GM20000 (cell line): ENCODE results near the gene ALOXE3.

ENCODE experiments used
- DNase-seq: peaks from one replicate; pipeline ENCODE4 v3.0.0; 2012; ENCODE audit warnings: low spot score
- TF ChIP-seq, protein P1 (sequence below): IDR thresholded peaks from 2 replicates; pipeline ENCODE4 v1.5.1; 2012; ENCODE audit warnings: mild to moderate bottlenecking, control low read depth; ENCODE audit errors: extremely low read depth, missing control alignments

Gene ALOXE3

DNA sequence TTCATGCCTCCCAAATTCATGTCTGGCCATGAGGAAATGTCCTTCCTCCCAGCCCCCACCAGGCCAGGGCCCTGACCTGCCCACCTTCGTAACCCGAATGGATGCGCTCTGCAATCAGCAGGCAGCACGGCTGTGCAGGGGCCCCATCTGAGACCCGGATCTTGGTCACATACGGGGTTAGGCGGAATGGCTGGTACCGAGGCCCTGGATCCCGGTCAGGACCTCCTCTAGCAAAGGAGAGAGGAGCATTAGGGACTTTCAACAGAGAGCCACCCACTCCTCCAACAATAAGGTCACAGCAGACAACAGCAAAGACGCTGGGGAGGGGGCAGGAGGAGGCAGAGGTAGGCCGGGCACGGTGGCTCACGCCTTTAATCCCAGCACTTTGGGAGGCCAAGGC, 30.2 kb upstream of the ALOXE3 start:
- TF ChIP-seq, protein P1, sequence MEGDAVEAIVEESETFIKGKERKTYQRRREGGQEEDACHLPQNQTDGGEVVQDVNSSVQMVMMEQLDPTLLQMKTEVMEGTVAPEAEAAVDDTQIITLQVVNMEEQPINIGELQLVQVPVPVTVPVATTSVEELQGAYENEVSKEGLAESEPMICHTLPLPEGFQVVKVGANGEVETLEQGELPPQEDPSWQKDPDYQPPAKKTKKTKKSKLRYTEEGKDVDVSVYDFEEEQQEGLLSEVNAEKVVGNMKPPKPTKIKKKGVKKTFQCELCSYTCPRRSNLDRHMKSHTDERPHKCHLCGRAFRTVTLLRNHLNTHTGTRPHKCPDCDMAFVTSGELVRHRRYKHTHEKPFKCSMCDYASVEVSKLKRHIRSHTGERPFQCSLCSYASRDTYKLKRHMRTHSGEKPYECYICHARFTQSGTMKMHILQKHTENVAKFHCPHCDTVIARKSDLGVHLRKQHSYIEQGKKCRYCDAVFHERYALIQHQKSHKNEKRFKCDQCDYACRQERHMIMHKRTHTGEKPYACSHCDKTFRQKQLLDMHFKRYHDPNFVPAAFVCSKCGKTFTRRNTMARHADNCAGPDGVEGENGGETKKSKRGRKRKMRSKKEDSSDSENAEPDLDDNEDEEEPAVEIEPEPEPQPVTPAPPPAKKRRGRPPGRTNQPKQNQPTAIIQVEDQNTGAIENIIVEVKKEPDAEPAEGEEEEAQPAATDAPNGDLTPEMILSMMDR = no peak
- no peak for DNase-seq

DNA sequence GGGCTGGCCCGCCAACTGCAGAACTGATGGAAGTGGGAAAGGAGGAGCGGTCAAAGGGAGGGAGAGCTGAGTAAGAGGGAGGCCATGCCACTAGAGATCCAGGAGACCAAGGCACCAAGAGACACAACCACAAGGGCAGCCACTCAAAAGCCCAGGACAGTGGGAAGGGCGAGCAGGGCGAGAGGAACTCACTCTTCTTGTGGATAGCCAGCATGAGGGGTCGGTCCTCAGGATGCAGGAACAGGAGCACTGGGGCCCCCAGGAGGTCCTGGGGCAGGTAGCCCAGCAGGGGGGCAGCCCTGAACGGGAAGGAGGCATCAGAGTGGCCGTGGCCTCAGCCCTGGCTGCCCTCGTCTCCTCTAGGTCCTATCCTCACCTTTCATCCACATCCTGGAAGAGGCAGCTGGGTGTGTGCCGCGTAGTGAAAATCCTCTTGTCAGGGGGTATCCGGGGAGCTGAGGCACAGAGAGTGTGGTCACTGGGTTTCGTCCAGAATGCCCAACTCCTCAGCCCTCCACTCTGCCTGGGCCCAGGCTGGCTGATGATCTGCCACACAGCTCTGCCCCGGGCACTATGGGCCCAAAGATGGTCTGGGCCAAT, 29.6 kb upstream of the ALOXE3 start:
- DNase-seq = no peak
- TF ChIP-seq, protein P1 = no peak

DNA sequence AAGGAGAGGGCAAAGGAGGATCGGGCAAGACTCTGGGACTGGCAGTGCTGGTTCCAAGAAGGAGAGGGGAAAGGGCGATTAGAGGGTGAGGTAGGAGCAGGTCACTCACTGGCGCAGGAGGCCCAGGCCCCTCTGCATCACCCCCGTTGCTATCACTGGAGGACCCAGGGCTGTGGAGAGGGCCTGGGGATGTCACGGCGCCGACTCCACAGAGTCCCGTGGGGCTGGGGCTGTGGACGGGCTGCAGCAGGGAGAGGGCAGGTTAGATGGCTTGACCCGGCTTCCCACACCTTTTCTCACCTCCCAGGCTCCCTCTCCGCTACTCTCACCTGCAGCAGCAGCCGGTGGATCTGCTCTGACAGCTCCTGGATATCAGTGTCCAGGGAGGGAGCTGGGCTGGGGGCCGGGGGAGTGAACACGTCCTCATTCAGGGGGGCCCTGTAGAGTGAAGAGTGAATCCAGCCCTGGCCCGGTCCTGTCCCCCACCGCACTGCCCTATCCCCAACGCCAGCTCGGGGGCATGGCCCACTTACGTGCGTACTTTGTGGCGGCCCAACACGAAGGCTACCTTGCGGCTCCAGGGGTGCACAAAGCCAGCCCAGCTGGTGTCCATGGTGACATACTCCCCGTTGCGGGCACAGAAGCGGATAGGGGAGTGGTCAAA, 29.0 kb upstream of the ALOXE3 start:
- TF ChIP-seq, protein P1 = no peak

DNA sequence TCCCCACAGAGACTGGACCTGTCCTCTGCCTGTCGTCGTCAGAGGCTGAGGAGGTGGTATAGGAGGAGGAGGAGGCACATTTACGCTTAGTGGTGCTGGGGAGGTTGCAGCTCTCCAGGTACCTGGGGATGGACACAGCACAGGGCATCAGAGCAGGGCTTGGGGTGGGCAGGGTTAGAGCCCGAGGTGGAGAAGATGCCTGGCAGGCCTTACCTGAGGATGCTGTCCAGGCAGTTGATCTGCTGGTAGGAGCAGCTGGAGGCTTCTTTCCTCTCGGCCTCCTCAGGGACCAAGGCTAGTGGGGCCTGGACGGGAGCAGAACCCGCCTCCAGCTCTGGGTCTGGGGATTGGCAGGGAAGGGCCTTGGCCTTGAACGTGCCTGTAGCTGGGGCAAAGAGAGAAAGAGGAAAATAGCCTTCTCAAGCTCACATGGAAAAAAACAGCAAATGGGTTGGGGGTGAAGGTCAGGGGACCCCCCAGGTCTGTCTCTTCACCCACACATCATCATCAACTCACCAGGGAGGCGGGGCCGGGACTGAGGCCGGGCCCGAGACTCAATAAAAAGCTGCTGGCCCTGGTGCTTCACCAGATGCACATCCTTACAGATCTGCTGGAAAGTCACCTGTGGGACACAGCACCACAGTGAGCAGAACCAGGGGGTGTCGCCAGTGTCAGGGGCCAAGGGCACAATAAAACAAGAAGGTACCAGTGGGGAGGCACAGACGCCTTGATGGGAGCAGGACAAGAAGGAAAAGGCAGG, 28.2 kb upstream of the ALOXE3 start:
- no peak for DNase-seq
- TF ChIP-seq, protein P1 = no peak

More for the DNA sequence above, 29.0 kb upstream of the ALOXE3 start:
- DNase-seq = no peak

DNA sequence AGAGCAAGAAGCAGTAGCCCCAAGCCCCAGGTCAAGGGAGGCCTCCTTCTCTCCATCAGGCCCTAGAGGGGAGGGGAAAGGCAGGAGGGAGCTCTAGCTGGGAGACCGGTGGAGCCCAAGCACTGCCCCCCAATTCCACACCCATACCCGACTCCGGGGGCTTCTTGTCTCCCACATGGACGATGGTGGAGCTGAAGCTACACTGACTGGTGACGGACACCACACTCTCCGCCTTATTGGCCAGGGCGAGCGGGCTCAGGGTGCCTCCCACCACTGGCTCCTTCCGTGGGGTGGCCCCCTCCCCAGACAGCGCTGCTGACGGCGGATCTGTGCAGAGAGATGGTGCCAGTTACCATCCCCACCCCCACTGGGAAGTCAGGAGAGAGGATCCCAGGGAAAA, 27.5 kb upstream of the ALOXE3 start:
- TF ChIP-seq, protein P1 = no peak
- no peak for DNase-seq

DNA sequence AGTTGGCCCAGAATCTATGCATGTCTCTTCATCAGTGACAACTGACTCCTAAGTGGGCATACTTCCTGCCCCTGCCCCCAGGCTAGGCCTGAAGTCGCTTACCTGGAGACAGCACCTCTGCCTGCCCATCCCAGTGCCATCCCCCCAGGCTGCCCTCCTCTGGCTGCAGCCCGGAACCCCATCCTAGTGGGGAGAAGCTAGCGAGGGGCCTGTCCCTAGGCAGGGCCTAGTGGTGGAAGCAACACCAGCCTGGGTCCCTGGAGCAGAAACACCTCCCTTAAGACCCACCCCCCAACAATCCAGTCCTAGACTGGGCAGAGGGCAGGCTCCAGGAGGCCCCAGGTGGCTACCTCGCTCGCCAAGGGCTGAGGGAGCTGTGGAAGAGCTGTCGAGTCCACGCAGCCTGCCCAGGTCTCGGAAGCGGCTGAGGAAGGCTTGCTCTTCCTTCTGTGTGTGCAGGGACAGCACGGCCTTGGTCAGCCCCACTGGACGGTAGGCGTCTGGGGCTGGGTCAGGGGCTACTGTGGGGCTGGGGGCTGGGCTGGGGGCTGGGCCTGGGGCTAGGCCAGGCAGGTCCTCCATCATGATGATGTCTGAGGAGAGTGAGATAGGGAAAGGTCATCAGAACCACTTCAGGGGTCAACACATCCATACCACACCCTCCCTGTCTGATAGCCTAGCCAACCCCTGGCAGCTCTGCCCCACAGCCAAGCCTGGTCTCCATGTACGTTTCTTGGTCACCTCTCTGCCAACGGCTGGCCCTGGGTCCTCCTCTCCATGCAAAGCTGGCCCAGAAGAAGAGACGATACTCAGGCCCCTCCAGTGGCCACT, 26.3 kb upstream of the ALOXE3 start:
- TF ChIP-seq, protein P1 = no peak
- DNase-seq = no peak
